Ovary (tissue), 10 donors: ENCODE results near the gene KCND1. TPM values are rescaled to one million over a fixed set of nuclear protein-coding genes. Genes with fewer than 3 reads are reported as not detected.
A peak's percentile ranks its signal among the peaks of the same experiment; 100 is the strongest.

Experiments
- DNase-seq, 5 donors: peaks; one replicate each; pipeline ENCODE4 v3.0.0-alpha.2; 2019 to 2020
- H3K27ac ChIP-seq, 2 donors: fragments of 200-600 bp; one replicate each; pipeline versions ENCODE4 v1.5.1 to v1.8.0; 2019 to 2022
- H3K27me3 ChIP-seq: fragments of 200-600 bp; one replicate; pipeline ENCODE4 v1.8.0; 2022
- H3K36me3 ChIP-seq: fragments of 200-600 bp; sonication (generic); one replicate; pipeline ENCODE4 v1.5.1; 2019
- H3K4me1 ChIP-seq: one replicate; pipeline ENCODE4 v1.8.1; 2013; ENCODE audit warnings: mild to moderate bottlenecking, moderate library complexity; ENCODE audit not compliant: insufficient read depth
- H3K4me3 ChIP-seq: fragments of 200-600 bp; sonication (generic); one replicate; pipeline ENCODE4 v1.5.1; 2017
- H3K9me3 ChIP-seq, 2 donors: fragments of 200-600 bp in 1 of 2; sonication (generic) in 1 of 2; one replicate each; pipeline versions ENCODE4 v1.5.1 to v1.8.1; 2013 to 2019; ENCODE audit warnings: mild to moderate bottlenecking in 1 of 2, moderate library complexity in 1 of 2
- CTCF ChIP-seq, 3 donors: fragments of 450-650 bp in 2 of 3; fragments of 200-600 bp in 1 of 3; IDR thresholded peaks; one replicate each; pipeline versions ENCODE4 v1.5.1 to v1.8.0; 2016 to 2022; ENCODE audit warnings: antibody characterized with exemption in 3 of 3, mild to moderate bottlenecking in 1 of 3
- EP300 ChIP-seq: sonication (generic); formaldehyde crosslinking; IDR thresholded peaks from one replicate; pipeline ENCODE4 v1.6.1; 2017; ENCODE audit warnings: antibody characterized with exemption
- POLR2A ChIP-seq: fragments of 450-650 bp; IDR thresholded peaks from one replicate; pipeline ENCODE4 v1.6.1; 2017; ENCODE audit warnings: antibody characterized with exemption, mild to moderate bottlenecking, moderate library complexity
- WGBS, 3 donors: extraction: QIAGEN DNeasy Blood & Tissue Kit in 1 of 3; methylation state at CpG; one replicate each; pipeline versions ENCODE4 v1.1.5 to v1.1.7; 2013 to 2017; 5-methylcytosine and 5-hydroxymethylcytosine counted together
- intact Hi-C, 4 donors: fragments of 100-400 bp; cut with DNase I; formaldehyde crosslinking; loops; one replicate each; pipeline versions ENCODE4 v1.11.0 to v1.15.1; 2022 to 2023
- long read RNA-seq, 3 donors: library from polyadenylated mRNA in 2 of 3; unstranded in 2 of 3; transcript quantifications; one replicate each; pipeline ENCODE4 v2.0.0 and lab custom pipeline, GENCODE V29; 2021 to 2026
- polyA plus RNA-seq, 2 donors: library from polyadenylated mRNA; stranded (reverse); fragments of 200-250 nt in 1 of 2; fragments of 350-450 nt in 1 of 2; fragmentation: Illumina TruSeq in 1 of 2; extraction: RNeasy Lipid Tissue Mini Kit (QIAGEN cat#74804) in 1 of 2; gene quantifications; one replicate each; pipeline ENCODE4 v1.2.3, GENCODE V29; 2013 to 2014
- total RNA-seq, 7 donors: library from RNA; depleted of rRNA in 2 of 7; stranded (reverse); fragments of >200 nt in 2 of 7; fragmentation: NEBNext Ultra II Directional in 3 of 7; extraction: Animal tissue kit (Norgen Biotek cat#: 25700) in 3 of 7; gene quantifications; one replicate each; pipeline versions ENCODE4 v1.1.0 to v1.2.4, GENCODE V29; 2016 to 2023
- donor health status: DM: no; HTN: no; CAD: no; lungs with moderate emphysema.
- donor health status: DM: no; HTN: no; CAD: no.
- donor health status: Bipolar disorder and iron deficiency.
- donor health status: DM: yes; HTN: yes; CAD: no.
- donor health status: DM: no; HTN: no; CAD: no.
- donor health status: DM: yes; HTN: yes; CAD: no.

KCND1 gene
- total RNA-seq = 1 to 10 TPM in 5 of 7 donors, under 1 TPM in 2; 0.76 to 4.6 (median 2.0) TPM
- polyA plus RNA-seq = 1 to 10 TPM; 1.9 to 4.2 TPM
- long read RNA-seq, donor 1, partial matches to known transcripts = 1 of 1 reads
- long read RNA-seq, donor 1, other reads (novel, unspliced or antisense) = 0 of 1 reads
- long read RNA-seq, donor 2, full-length matches to known transcripts = 2 of 2 reads
- long read RNA-seq, donor 2, partial matches to known transcripts = 0 of 2 reads
- long read RNA-seq, donor 2, other reads (novel, unspliced or antisense) = 0 of 2 reads
- long read RNA-seq, donor 3, full-length matches to known transcripts = 2 of 6 reads
- long read RNA-seq, donor 3, partial matches to known transcripts = 0 of 6 reads
- long read RNA-seq, donor 3, other reads (novel, unspliced or antisense) = 4 of 6 reads

GRCh38 chrX:48971249-48972219 is at the start of gene KCND1:
Gene KCND1, minus strand, starts transcription at chrX:48971844. Its CDS starts 1,573 bp downstream, at chrX:48970271.
- no peaks in the 10 kb centered on the region for H3K4me1 ChIP-seq
- no peaks in the 10 kb centered on the region for H3K27me3 ChIP-seq
- no peak within 1 kb of the TSS for H3K27ac ChIP-seq
- TF ChIP-seq POLR2A (no peak), CTCF (IDR thresholded peaks at IDR 0.05) (no peak), EP300 (no peak)
- peak in 3 of 5 donors; percentile 33 to 58 (median 47) for DNase-seq
- intact Hi-C loops = no loop called here
- no peaks in the 10 kb centered on the region for H3K36me3 ChIP-seq
- 27 to 30% (median 29%) methylated on average over 26 to 28 of the region's 28 CpGs for WGBS, 3 donors
- H3K9me3 ChIP-seq = no peaks in the 10 kb centered on the region
- H3K4me3 ChIP-seq = peak within 1 kb of the TSS; percentile 28

GRCh38 chrX:49019599-49020249 is 48.1 kb upstream of the KCND1 start:
- WGBS, 3 donors = 70 to 79% (median 75%) methylated on average over 7 of the region's 7 CpGs
- no peaks in the 10 kb centered on the region for H3K4me1 ChIP-seq
- H3K36me3 ChIP-seq = no peaks in the 10 kb centered on the region
- no peak overlapping the region for H3K4me3 ChIP-seq
- no peak overlapping the region for H3K27ac ChIP-seq
- intact Hi-C loops = no loop called here
- DNase-seq = no peak
- no peaks in the 10 kb centered on the region for H3K9me3 ChIP-seq
- no peaks in the 10 kb centered on the region for H3K27me3 ChIP-seq
- TF ChIP-seq CTCF (IDR thresholded peaks at IDR 0.05) = no peak
- no peak for TF ChIP-seq POLR2A
- TF ChIP-seq EP300 = no peak

GRCh38 chrX:49019050-49019449 is 47.4 kb upstream of the KCND1 start:
- Histone ChIP-seq H3K36me3 (no peaks in the 10 kb centered on the region), H3K9me3 (no peaks in the 10 kb centered on the region), H3K27me3 (no peaks in the 10 kb centered on the region), H3K4me1 (no peaks in the 10 kb centered on the region), H3K4me3 (no peak overlapping the region), H3K27ac (no peak overlapping the region)
- DNase-seq = no peak
- TF ChIP-seq EP300 = no peak
- no peak for TF ChIP-seq CTCF (IDR thresholded peaks at IDR 0.05)
- no peak for TF ChIP-seq POLR2A
- WGBS, 3 donors = 80 to 92% (median 85%) methylated on average over 2 of the region's 2 CpGs
- intact Hi-C loops = no loop called here

- intact Hi-C loops = no loop called here
- peaks cover 2% of the 10 kb centered on the region for H3K4me1 ChIP-seq
- H3K4me3 ChIP-seq = no peak overlapping the region
- no peaks in the 10 kb centered on the region for H3K36me3 ChIP-seq
- no peaks in the 10 kb centered on the region for H3K27me3 ChIP-seq
- no peak for TF ChIP-seq POLR2A
- no peak for TF ChIP-seq CTCF (IDR thresholded peaks at IDR 0.05)
- no peaks in the 10 kb centered on the region for H3K9me3 ChIP-seq
- H3K27ac ChIP-seq = no peak overlapping the region
- no peak for DNase-seq
- WGBS, 3 donors = 78 to 86% (median 82%) methylated on average over 5 of the region's 5 CpGs
These were observed 32.1 kb upstream of the KCND1 start for GRCh38 chrX:49003696-49004095.
